Measurements from ENCODE around the gene NDUFAF8. TPM values are rescaled to one million over a fixed set of nuclear protein-coding genes. Genes with fewer than 3 reads are reported as not detected.

The NDUFAF8 gene
- total RNA-seq, 1 experiment from 2014 or later, result 96.5 TPM

DNA sequence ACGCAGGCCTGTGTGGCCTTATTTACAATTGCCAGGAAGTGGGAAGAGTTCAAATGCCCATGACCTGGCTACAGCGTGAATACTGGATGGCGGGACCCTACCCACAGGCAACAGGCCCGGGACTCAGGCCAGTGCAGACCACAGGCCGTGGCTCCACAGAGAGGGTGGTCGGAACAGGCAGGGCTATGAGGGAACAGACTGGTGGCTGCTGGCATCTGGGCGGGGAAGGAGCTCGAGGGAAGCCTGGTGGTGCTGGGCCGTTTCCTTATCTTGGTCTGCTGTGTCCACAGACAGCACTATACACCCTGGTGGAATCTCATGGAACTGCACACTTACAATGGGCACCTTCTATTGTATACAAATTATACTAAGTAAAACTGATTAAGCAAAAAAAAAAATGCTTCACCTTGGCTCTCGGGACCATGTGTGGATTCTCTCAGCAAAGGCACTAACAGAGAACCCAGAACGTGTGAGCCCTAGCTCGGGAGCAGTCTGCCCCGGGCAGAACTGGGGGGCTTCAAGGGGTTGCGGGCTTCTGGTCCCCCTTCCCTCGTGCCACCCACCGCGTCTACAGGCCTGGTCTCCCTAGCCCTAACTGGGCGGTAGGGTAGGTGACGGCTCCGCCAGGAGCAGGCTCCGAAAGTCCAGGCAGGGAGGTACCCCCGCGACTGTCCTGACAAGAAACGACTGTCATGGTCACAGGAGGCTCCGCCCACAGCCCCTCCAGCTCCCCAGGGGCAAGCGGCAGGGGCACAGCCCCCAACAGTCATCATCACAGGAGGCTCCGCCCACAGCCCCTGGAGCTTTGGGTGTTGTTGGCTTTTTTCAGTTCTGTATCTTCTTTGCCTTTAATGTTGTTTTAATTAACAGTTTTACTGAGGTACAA, 38.2 kb upstream of the NDUFAF8 start:
- peak; percentile 90 for DNase-seq (ENCODE audit: low spot score)

DNA sequence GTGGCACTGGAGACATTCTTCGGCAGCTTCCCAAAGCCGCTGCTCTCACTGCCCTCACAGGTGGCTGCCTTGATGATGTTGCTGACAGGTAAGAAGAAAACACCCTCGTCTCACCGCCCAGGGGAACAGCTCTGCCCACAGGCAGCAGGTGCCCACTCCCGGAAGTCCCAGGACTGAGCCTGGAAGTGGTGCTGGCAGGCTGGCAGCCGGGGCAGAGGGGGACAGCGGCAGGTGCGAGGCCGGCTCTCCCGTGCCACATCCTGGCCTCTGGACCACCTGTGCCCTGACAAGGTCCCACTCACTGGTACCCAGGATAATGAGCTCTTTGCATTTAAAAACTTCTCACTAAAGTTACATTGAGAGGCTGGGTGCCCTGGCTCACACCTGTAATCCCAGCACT, 36.8 kb upstream of the NDUFAF8 start:
- DNase-seq (ENCODE audit: low spot score), result no peak

DNA sequence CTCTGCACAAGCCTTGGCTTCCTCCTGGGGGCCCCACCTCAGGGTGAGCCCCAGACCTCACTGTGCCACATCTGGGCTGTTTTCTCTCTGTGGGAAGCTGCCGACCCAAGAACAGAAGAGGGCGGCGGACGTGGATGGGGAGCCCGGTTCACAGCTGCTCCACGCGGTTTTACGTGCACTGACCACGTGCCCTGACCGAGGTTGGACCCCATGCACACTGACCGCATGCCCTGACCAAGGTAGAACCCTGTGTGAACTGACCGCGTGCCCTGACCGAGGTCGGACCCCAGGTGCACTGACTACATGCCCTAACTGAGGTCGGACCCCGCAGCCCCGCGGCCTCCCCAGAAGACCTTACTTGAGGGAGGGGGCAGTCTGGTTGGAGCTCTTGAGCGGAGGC, 36.0 kb upstream of the NDUFAF8 start:
- no peak for DNase-seq (ENCODE audit: low spot score)

DNA sequence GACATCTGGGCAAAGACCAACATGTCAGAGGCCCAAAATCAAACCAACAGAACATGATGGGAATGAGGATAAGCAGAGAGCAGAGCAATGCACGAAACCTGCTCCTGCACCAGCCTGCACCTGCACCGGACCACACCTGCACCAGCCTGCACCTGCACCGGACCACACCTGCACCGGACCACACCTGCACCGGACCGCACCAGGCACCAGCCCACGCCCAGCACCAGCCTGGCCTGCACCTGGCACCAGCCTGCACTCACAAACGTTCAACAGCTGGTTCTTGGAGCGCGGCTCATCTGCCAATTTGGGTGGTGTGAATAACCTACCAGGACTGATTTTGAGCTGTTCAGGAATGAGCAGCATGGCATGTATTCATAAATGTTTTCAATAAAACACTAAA, 34.5 kb upstream of the NDUFAF8 start:
- DNase-seq (ENCODE audit: low spot score), result no peak

DNA sequence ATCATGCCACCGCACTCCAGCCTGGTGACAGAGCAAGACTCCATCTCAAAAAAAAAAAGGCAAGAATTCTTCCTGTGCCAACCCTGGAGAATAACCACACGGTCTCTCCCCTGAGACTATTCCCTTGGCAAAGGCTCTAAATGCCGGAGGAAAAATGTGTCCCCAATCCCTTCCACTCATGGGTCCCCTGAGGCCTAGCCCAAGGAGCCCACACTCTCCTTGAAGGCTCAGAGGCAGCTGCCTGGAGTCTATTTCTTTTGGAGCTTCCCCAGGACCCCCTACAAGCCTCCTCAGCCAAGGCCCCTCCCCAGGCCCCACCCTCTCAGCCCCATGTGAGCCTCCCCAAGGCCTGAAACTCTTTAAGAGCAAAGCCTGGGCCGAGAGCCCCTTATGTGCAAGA, 33.0 kb upstream of the NDUFAF8 start:
- no peak for DNase-seq (ENCODE audit: low spot score)

DNA sequence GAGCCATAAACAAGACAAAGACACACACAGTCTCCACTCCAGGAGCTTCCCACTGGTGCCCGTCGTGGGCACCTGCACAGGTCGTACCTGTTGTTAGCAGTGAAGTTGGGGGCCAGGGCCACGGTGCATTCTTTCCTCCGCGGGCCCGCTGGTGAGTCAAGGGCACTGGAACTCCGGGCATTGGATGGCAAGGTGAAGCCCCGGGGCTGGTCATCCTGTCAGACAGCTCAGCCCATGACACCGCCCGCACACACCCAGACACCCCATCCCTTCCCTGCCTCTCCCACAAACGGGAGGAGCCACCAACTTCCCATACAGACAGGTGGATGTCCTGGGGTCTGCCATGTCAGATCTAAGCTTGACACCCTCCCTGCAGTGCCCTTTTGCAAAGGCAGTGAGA, 32.5 kb upstream of the NDUFAF8 start:
- no peak for DNase-seq (ENCODE audit: low spot score)

DNA sequence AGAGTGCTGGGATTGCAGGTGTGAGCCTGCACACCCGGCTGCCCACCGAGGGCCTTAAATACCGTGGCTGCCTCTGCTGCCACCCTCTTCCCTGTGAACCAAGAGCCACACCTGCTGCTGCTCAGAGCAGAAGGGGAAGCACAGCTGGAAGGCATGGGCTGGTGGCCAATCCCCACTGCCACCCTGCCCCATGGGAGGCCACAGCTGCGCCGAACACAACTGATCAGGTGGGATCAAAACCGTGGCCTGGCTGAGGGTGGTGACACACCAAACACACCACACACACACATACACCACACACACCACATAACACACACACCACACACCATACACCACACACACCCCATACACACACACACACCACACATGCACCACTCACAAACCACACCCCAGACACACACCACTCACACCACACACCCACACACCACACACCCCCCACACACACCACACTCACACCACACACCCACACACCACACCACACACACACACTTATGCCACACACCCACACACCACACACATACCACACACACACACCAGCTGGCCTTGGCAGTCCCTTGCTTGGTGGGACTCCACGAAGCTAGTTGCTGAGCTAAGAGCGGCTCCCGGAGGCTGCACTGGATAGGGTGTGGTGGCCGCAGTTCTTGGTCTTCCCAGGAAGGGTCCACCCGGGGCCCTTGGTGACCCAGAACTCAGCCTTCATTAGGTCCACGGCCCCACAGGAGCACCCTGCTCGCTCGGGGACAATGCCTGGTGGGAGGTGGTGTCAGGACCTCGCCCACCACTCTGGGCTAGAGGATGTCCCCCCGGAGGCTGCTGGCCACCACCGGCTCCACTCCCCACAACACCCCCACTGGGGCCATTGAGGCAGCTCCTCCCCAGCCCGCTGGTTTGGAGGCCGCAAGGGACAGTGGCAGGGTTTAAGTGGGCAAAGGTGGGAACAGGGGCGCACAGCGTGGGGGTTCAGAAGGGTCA, 31.2 kb upstream of the NDUFAF8 start:
- no peak for DNase-seq (ENCODE audit: low spot score)

DNA sequence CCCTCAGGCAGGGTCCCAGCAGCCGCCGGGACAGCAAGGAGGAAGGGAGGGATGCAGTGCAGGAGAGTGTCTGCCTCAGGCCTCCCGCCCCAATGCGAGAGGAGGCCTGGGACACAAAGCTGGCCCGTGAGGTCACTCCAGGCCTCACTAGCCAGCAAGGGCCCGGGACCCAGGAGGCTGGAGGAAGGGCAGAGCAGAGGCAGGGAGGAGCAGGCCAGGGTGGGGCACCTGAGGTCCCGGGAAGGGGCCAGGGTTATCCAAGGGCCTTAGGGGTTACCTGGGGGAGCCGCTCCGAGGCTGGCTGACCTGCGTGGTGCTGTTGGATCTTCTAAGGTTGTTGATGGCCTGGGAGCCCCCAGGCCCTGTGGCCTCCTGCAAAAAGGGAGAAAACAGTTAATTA, 30.5 kb upstream of the NDUFAF8 start:
- DNase-seq (ENCODE audit: low spot score), result no peak

DNA sequence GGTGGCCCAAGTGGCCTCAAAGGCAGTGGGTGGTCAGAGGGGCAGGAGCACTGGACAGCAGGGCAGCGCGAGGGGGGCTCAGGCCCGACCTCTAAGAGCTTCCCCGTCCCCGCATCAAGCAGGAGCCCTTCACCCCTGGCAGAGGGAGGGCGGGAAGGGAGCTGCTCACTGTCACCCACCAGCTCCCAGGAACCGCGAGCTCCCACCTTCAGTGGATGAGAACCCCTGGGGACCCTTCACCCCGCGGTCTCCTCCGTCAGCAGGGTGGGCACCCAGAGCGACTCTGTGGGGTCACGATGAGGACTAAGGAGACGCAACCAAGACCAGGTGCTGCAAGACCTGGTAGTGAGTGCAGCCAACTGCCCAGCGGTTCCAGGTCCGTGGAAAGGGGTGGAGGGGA, 30.0 kb upstream of the NDUFAF8 start:
- no peak for DNase-seq (ENCODE audit: low spot score)

DNA sequence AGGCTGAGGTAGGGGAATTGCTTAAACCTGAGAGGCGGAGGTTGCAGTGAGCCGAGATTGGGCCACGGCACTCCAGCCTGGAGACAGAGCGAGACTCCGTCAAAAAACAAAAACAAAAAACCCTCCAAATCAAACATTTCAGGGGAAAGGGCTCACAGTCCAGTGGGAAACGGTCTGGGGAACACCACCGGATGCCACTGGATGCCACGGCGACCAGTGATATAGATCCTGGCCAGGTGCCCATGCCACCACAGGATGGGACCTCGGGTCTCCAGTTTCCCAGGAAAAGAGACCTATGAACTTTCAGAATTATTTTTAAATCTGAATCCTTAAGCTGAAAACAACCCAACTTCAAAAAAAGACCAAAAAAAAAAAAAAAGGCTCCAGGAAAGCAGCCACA, 28.7 kb upstream of the NDUFAF8 start:
- no peak for DNase-seq (ENCODE audit: low spot score)

DNA sequence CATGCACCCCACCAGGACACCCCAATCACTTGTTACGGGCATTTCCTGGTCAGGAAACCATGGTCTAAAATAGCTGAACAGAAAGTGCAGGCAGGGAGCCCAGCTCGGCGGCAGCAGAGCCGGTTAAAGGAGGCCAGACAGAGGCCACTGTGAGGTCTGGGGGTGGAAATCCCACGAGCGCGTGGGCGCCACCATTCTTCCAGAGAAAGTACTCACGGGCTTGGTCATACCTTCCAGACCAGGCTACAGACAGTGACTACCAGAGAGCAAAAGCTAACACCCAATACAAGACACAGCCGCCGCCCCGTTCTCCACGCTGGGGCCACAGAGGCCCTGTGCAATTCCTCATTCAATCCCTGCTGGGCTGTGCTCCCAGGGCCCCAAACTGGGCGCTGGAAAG, 28.2 kb upstream of the NDUFAF8 start:
- no peak for DNase-seq (ENCODE audit: low spot score)

DNA sequence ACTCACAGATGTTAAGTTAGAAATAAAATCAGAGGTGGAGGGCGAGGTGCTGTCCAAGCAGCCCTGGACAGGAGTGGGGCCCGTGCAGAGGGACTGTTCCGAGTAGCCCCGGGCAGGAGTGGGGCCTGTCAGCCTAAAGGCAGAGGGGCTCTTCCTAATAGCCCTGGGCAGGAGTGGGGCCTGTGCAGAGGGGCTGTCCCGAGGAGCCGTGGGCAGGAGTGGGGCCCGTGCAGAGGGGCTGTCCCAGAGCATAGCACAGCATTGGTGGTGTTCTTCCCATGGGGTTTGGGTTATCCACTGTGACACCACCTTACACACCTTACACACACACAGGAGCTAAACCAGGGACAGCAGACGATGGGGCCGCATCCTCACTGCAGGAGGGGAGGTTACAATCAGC, 26.8 kb upstream of the NDUFAF8 start:
- DNase-seq (ENCODE audit: low spot score), result no peak

DNA sequence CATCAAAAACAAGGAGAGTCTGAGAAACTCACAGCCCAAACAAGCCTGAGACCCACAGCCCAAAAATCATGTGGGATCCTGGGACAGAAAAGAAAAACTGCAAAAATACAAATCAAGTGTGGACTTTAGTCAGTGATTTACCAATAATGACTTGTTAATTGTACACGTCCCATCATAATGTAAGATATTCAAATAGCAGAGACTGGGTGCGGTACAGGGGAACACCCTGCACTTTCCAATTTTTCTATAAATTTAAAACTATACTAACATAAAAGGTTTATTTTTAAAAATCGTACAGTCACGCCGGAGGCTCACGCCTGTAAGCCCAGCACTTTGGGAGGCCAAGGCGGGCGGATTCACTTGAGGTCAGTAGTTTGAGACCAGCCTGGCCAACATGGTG, 25.1 kb upstream of the NDUFAF8 start:
- no peak for DNase-seq (ENCODE audit: low spot score)

DNA sequence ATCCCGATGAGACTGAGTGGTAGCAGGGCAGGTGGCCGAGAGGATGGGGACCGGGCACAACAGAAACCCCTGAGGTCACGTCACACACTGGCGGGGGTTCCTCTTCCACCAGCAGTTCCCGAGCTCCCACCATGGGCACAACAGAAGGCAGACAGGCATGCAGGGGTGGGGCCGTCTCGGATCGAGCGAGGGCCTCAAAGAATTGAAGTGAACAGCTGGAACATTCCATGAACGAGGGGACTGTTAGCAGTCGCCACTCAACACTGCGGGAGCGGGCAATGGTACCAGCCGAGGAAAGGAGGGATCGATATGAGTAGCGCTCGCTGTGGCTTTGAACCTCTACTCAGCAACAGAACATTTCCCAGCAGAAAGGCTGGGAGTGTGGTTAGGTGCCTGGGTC, 21.6 kb upstream of the NDUFAF8 start:
- DNase-seq (ENCODE audit: low spot score), result no peak

DNA sequence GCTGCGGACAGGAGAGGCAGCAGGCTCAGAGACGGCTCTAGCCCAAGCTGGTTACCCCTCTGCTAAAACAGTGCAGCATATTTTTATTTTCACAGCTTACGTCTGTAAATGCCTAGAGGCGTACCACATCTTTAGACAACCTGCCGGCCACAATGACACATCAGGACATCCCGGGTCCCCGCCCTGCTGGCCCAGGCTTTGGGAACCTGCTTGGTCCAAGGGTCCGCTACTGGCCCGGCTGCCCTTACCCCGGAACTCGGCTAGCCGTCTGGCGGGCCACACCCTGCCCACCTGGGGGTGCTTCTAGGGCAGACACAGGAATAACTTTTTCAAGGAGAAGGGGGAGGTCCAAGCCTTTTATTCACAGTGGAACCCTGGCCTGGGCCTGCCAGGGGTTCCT, 20.7 kb upstream of the NDUFAF8 start:
- DNase-seq (ENCODE audit: low spot score), result no peak

DNA sequence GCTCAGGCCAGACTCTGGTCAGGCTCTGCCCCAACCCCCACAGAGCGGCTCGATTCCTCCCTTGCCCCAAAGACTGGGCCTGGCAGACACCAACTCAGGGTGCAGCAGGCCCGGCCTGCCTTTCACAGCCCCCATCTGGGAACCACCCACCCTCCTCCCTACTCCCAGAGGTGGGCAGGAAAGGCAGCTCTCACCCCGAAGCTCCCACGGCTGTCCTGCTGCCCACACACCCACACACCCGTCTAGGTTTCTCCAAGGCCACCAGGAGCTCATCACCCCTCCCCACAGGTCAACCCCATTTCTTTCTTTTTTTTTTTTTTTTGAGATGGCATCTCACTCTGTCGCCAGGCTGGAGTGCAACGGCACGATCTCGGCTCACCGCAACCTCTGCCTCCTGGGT, 20.1 kb upstream of the NDUFAF8 start:
- DNase-seq (ENCODE audit: low spot score), result no peak

DNA sequence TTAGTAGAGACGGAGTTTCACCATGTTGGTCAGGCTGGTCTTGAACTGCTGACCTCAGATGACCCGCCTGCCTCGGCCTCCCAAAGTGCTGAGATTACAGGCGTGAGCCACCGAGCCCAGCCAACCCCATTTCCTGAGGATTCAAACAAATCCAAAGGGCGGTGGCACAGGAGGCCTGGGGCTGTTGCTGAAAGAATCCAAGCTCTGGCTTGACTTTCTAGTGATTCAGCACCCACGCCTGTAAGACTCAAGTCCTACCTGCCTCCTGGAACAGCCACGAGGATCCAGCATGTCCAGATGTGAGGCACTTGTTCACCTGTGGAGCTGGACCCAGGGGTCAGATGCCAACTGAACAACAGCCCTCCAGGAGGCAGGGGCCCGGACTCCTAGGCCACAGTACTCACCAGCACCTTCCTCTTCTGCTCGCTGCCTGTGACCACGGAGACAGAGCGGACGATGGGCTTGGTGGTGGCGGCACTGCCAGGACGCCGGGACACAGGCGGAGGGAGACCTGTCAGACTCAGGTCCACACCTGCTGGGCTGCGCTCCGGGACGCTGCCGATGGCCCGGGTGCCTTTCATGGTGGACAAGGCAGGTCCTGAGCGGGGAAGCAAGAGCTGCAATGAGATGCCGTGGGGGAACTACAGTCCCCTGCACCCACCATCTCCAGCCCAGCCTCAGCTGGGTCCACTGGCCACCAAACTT, 19.5 kb upstream of the NDUFAF8 start:
- no peak for DNase-seq (ENCODE audit: low spot score)

DNA sequence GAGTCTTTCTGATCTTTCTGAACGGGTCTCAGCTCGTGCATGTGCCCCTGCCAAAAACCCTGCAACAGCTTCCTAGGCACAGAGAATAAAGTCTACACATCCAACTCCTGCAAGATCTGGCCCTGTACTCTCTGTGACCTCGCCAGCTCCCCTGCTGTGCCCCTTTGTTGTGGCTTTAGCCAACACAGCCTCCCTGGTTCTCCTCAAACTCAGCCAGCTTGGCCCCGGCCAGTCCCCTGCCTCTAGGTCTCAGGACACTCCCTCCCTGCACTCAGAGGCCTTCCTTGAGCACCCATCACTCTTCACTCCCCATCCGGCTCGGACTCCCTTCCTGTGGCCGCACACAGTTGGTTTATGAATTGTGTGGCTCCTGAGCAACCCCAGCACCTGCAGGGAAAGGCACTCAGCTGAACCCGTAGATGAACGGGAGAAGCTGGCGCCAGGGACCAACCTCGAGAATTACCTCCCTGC, 17.7 kb upstream of the NDUFAF8 start:
- no peak for DNase-seq (ENCODE audit: low spot score)

DNA sequence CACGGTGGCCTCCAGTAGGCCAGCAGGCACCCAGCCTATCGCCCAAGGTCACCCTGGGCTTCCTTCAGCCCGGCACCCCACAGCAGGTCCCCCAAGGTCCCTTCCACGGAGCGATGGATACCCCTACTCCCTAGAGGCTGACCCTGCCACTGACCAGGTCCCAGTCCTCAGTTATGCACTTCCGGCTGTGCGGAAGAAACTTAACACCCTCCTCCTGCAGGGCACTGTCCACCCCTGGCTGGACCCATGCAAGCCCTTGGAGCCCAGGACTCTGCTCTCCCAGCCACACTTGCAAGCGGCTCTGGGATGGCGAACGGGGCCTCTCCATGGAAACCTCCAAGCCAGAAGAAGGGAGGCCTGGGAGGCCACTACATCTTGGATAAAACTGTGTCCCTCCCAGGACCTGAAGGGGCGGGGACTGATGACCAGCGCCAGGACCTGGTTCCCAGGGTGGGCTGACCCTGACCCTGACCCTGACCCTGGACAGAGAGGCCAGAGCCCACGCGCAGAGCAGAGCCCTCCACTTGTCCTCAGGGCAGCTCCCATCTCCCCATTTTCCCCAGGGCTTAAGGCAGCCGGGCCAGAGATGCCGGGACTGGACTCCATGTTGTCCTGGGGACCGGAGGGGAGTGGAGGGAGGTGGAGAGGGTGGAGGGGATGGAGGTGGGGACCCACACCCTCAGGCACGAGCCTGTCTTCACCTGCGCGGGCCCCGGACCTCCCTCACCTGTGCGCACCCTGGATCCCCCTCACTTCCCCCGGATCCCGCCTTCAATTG, 17.1 kb upstream of the NDUFAF8 start:
- DNase-seq (ENCODE audit: low spot score), result no peak

DNA sequence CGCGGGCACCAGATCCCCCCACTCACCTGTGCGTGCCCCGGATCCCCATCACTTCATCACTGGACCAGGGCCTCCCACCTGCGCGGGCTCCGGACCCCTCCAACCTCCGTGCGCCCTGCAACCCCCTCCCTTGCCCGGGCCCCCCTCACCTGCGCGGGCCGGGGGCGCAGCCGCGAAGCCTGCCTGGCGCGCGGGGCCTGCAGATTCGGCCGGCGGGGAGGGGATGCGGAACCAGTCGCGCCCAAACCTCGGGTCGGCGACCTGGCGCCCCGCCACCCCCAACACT, 16.6 kb upstream of the NDUFAF8 start:
- no peak for DNase-seq (ENCODE audit: low spot score)

All from HT-29 (cell line).